Stimulated activated CD4-positive, alpha-beta T cell treated with anti-CD3 and anti-CD28 coated beads, Interleukin-2, amount 100 ng/mL, for 48 hours (primary cell): ENCODE results near the gene SEMA4D.

Experiments used
- DNase-seq, 2 donors: peaks; one replicate each; pipeline ENCODE4 v3.0.0-alpha.2; 2020

Gene SEMA4D

DNA sequence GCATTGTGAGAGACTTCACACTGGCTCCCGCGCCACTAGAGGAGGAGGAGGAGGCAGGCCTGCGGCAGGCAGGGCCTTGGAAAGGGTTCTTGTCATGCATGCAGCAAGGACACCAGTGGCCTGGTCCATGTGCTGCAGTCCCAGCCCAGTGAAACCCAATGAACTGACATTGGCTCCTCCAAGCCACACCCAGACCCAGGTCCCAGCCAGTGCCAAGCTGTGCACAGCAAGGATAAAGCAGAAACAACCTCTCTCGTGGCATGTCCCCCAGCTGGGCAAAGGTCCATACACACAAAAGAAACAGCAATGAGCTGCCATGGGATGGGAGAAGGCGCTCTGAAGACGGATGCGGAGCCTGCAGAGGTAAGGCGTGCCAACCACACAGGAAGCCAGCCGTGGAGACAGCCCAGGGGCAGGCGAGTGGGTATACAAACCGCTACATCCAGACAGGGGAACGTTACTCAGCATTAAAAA, 89.2 kb downstream of the SEMA4D start:
- no peak for DNase-seq

DNA sequence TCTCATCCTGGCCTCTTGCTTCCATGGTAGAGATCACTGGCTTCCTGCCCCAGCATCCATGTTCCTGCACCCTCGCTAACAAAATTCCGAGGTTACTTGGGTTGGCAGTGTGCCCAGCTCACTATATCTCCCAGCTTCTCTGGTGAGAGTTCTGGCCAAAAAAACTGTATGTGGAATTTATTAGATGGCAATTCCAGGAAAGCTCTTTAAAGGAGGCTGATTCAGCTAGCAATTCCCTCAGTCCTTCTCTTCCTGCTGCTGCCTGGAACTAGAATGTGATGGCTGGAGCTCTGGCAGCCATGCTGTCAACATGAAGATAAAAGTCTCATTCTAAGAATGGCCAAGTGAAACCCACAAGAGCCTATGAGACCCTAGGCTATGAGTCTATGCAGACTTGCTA, 90.8 kb downstream of the SEMA4D start:
- DNase-seq = no peak

DNA sequence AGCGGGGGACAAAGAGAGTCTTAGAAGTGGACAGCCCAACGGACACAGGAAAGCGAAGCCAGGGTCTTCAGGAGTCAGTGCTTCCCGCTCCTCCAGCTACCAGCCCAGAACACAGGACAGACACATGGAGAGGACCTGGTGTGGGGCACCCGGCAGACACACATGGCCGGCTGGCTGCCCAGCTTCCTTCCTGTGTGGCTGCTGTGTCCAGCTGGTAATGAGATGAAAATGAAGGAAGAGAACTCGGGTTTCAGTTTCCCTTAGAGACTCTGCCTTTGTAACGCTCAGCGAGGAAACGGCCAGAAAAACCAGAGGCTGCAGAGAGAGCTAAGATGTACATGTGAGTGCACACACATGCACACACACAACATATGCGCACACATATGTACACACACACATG, 92.1 kb downstream of the SEMA4D start:
- no peak for DNase-seq

DNA sequence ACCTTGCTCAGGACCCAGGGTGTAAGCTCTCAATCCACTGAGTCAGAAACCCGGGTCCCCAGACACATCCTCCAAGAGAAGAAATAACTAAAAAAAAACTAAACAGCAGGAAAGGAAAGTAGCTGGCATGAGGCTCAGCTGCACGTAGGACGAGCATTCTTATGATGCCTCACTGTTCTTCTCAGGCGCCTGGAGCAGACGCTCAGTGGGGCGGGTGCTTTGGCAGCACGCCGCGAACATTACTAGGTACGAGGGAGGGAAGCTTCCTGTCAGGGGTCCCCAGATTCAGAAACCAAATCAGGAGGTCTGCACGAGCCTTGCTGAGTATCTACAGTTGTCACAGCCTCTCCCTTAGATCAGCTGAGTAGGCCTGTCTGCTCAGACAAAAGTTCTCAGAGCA, 93.8 kb downstream of the SEMA4D start:
- no peak for DNase-seq

DNA sequence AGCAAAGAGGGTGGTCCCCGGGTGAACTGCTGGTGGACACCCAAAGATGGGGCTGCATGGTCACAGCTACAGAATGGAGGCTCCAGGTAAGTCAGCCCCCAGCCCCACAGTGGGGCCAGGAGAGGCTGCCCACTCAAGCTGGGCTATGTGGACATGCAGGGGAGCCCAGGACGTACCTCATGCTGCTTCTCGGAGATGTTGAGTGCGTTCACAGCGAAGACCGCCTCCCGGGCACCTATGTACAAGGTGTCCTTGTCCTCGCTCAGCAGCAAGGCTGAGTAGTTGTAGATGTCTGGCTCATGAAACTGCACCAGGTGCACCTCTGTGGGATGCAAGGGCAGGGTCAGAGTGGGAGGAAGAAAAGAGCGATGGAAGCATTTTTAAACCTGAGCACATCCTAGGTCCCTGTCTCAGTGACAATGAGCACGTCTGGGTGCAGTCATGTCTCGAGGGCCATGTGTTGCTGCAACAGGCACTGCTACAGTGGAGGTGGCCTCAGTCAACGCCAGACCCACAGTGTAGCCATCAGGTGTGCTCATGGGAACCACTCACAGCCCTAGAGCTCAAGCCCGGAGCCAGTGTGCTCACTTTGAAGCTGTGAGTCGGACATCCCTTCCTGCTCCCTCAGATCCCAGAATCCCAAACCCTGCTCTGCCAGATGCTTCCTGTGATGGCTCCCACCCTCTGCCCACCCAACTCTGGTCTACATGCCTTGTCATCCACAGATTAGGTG, 95.1 kb downstream of the SEMA4D start:
- no peak for DNase-seq

DNA sequence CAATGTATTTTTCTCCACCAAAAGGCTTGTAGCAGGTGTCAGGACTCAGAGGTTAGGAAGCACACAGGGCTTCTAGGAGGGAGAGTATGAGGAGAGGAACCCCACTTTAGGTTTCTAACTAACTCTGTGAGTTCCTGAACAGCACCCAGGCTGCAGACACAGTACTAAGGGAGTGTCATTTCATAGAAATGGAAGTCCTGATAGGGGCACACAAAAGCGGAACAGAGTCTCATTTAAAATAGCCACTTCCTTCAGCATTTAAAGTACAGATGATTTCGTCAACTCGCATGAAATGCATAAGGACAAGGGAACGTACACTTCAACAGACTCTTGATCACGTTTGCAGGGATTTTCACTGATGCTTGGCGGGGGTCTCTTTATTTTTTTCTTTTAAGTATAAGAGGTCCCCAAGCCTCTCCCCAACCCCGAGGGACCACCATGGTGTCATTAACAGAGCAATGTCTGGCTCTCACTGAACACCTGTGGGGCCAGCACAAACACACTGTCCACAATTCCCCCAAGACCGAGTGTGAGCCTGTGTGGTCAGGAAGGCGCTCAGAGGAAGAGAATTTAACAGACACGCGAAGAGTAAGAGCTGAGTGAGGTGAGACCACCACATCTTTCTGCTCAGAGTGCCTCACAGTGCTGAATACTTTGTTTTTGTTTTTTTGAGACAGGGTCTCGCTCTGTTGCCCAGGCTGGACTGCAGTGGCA, 97.4 kb downstream of the SEMA4D start:
- no peak for DNase-seq

DNA sequence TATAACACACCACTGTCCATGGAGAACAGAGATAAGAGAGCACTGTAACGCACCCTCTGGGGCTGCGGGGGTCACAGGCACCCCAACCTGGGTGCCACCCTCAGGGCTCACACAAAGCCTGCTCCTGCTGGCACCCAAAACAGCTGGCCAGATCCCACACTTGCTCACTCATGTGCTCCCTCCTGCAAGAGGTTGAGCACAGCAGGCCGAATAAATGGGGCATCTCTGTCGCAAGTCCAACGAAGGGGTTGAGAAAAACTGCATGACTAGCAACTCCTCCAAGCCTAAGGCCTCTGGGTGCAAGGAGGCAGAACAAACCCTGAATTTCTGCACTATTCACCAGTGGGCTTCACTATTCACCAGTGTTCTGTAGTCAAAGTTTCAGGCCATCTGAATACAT, 99.3 kb downstream of the SEMA4D start:
- no peak for DNase-seq

DNA sequence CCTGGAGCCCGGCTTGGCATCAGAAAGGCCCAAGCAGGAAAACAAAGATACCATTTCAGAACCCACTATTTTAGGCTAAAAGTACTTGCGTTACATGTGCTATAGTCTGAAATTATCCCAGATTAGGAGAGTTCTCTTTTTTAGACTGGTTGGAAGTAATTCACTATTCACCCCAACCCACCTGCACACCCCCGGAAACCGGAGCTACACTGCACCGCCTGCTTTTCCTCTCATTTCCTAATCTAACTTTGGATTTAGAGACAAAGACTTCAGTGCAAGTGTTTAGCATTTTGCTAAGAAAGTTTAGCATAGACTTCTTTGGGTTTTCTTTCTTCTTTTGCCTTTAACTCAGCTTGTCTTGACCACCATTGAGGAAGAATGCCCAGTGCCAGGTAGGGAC, 100.4 kb downstream of the SEMA4D start:
- DNase-seq = no peak

DNA sequence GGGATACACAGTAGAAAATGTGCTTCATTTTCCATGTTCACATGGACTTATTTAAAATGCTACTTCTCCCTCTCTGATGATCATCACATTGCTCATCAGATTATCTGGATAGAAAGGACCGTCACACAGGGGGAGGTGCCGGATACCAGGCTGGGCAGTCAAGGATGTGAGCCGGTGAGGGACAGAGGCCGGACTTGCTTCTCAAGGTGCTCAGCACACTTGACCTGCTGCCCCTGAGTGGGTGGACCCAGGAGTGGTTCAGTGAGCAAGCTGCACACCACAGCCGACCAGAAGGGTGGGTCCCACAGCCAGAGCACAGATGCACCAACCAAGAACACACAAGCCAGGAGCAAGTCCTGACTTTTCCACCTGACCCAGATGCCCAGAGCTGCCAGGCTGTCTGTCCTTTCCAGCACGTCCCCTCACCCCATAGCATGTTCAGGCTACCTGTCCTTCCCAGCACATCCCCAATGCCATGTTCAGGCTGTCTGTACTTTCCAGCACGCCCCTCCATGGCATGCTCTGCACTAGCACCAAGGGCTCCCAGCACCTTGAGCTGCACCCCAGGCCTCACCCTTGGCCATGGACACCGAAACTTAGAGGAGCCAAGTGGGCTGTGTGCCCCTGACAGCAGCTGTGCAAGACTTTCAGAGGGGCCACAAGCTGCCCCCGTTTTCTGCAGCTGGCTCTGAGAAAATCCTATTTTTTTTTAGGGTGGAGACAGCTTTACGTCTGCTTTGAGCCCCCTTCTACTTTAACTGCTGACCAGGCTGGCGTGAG, 101.8 kb downstream of the SEMA4D start:
- DNase-seq = no peak

DNA sequence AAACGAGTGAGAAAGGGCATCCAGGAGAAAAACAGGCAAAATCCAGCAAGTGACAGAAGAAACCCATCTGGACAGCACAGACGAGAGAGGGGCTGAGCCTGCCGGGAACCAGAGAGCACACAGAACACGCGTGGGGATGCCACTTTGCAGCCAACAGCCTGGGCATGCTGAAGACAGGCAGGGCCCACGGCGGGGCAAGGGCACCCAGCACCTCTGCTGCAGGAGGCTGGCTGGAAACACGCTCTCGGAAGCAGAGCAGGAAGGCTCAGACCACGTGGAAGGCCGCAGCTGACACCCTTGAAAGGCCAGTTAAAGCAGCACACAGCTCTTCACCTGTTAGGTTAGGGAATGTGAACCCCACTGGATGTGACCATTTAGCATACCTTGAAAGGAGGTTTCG, 103.5 kb downstream of the SEMA4D start:
- DNase-seq = no peak

DNA sequence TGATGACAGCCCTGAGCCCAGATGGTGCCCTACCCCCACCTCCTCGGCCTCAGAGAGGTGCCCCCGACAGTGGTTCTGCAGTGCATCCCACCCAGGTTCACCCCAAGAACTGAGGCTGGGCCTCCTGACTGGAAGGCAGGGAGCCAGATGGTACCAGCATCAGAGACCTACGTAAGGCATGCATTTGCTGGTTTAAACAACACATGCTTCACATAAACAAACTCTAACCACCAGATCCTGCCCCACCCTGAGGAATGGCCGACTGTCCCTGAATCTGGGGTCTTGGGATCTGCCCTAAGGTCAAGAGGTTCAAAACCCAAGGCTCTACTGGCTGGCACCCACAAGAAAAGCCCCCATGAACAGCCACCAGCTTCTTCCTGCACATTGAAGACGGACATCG, 106.3 kb downstream of the SEMA4D start:
- no peak for DNase-seq

DNA sequence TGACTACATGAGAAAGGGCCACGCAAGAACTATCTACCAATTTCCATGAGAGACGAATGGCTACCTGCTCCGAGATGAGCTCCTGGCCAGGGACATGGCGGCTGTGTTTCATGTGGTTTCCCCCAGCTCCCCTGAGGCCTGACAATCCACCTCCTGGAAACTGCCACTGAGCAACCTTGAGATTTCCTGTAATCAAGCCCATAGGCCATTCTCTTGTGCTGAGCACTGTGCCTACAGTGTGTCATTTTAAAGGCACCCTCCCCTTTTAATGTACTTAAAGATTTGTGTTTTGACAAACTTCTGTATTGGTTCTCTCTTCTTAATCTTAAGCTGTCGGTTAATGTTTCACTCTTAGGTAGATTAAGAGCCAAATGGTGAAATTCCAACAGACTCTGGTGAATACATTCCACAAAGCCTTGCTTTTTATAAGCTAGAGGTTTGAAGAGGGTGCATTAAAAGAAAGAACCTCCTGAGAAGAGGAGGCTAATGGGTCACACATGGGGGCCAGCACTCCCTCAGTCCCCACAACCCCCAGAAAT, 107.3 kb downstream of the SEMA4D start:
- DNase-seq = no peak

DNA sequence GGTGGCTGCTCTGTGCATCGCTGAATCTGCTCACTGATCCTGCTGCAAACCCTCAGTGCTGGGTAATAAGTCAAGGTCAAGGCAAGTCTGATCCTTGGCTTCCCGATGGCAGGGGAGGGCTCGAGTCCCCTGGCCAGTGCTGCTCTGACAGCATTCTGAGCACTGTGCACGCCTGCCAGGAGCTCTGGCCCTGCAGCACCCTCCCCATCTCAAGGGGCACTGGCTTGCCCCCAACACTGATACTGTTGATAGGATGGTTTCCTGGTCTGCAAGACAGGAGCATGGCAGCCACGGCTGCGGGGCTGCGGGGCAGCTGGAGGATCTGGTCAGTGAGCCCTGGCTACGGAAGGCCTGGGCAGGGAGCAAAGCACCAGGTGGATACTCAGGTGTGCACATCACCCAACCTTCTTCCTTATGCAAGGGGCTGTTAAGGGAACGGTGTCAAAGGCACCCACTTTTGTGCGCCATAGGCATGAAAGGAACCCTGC, 107.8 kb downstream of the SEMA4D start:
- no peak for DNase-seq

DNA sequence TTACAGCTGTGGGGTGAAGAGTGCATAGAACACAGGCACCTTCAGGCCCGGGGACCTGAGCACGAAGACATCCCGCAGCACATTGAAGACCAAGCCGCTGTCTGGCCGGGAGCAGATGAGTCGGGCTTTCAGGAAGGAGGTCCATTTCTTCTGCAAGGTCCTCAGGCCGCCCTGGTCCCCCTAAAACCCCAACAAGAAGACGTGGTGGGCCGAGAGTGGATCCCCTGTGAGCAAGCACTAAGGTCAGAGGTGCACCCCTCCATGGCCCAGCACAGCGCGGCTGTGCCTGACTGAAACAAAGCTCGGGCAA, 109.1 kb downstream of the SEMA4D start:
- no peak for DNase-seq

DNA sequence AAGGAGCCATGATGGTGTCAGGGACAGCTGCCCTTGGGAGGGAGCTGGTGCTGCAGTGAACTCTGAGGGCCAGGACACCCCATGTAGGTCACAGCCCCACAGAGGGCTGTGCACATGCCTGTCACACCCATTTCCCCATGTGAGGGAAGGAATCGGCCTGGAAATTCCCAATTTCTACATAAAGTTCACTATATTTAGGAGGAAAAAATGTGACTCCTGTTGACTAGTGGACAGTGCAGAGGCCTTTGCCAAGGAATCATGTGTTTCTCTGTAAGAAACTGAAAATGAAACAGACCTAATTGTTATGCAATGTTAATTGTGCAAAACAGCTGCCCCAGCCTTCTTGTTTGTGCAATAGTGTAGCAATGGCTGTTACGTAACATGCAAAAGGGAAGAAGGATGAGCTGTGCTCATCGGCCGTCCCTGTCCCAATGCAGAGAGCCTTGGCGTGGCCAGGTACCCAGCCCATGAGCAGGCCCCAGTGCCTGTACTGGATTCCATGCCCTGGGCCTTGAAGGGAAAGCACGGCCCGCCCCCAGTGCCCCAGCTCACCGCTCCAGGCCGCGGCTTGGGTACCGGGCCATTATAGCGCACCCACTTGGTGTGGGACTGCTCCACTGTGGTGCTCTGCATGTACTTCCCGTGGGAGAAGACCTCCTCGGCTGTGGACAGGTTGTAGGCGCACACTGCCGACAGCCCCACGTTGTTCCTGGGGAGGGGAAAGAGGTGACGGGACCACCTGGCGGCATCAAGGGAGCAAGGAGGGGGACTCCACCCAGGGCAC, 109.6 kb downstream of the SEMA4D start:
- DNase-seq = no peak

DNA sequence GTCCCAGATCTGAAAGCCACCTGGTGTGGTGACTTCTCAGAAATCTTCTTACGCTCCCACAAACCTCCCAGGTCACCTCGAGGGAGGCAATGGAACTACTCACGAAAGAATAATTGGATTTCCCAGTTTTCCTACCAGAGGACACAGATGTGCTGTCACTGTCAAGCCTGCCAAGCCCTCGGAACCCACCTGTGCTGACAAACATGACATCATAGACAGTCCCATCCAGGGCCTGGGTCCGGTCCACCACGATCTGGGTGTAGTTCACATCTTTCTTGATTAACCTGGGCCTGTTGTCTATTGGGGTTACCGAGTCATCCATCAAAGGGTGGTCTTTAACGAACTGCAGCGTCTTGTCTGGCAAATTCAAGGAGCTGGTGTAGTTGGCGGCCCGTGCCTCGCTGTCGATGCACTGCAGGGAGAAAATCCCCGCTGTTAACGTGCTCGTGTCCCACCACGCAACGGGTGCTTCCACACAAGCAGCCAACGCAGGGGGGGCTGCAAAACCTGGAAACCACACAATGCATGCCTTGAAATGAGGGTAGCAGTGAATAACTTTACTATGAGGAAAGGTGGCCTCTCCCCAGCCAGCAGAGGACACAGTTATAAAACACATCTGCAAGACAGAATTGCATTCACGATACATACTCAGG, 110.6 kb downstream of the SEMA4D start:
- DNase-seq = no peak

DNA sequence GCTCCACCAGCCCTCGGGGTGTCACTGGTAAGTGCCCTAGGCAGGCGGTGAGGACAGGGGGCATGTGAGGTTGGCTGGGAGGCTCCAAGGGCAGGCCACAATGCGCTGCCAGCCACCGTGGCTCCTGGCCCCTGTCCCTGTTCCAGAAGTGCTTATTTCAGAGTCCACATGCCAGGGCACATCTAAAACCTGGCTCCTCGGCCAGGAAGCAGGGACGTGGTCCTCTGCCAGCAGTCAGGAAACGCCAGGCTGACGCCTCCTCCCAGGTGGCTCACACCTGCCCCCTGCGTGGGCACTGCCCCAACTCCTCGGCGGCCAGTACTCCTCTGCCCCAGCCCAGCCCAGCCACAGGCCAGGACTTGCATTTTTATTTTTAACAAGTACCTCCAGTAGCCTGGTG, 111.1 kb downstream of the SEMA4D start:
- no peak for DNase-seq

DNA sequence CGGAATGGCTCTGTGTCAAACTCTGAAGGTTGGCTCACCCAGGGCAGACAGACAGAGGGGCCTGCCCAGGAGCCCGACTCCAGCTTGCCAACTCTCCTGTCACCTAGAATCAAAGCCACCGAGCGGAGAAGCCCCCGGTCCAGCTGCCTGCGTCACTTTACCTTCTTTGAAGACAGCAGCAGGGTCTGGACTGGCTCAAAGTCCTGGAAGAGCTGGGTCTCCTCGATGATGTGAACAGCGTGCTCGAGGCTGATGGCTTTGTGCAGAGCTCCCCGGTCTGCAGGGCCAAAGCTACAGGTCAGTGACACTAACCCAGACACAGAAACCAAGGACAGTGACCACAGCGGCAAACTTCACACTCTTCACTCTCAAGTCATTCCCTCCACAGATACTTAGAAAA, 111.7 kb downstream of the SEMA4D start:
- DNase-seq = no peak

DNA sequence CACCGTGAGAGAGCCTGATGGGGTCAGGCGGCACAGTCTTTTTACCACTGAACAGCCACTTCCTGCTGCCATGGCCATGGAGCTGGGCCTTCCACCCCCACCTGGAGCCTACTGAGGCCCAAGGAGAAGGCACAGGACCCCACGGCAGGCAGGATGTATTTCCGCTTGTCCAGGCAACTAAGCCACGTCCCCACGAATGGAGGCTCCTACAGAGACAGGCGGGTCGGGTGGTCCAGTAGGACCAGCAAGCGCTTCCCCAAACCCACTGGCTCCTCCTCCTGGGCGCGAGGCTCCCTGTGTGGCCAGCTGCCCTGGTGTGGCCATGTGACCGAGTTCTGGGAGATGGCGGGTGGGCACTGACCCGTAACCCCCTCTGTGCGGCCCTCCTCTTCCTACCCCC, 113.1 kb downstream of the SEMA4D start:
- DNase-seq = no peak

DNA sequence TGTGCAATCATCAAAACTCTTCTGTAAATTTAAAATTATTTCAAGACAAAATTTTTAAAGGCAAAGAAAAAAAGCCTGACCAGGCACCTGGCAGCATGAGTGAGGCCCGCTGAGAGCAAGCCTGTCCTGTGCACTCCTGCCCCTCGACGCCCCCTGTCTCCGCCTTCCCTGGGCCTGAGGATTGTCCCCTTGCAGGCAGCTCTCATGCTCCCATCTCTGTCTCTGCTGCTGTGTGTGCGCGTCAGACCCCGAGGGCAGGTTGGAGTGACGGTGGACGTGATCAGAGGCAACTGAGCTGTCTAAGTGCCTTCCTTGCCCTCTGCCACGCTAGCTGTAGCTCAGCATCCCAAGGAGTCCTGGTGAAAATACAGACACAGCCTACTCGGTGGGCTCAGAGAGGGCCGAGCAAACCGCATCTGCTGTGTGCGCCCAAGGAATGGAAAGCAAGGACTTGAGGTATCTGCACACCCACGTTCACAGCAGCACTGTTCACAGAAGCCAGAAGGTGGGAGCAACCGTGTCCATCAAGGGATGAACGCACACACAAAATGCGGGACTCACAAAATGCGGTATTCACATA, 114.1 kb downstream of the SEMA4D start:
- no peak for DNase-seq

DNA sequence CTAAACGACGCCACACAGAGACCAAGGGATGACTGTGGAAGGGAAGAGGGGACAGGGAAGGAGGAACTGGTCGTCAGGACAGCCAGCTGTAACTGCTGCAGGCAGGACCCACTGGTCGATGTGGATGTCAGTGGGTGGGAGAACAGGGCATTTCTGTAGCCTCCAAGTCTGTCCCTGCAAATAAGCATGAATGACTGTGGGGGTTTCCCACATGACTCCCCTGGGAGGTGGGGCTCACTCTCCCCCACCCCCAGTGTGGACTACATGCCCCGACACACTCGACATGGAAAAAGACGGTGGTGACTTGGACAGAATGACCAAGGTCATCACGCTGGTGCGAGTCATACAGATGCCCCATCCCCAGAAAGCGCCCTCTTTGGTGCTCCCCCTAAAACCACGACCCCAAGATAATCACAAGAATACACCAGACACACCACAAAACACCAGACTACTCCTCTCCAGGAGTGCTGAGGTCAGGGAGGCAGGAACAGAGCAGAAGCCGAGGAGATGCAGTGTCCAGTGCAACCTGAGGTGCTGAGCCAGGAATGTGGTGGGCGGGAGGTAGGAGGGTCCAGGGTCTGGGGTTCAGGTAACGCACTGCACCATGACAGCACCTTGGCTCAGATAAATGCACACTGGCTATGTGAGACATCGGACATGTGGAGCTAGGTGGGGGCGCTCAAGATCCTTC, 114.7 kb downstream of the SEMA4D start:
- no peak for DNase-seq
